VCaP (cell line): ENCODE data around the gene LCP2.

Experiments
- H3K27ac ChIP-seq: fragments of 450-650 bp; 2 replicates; pipeline ENCODE4 v1.5.1; 2017
- TF ChIP-seq, protein P1 (sequence below): fragments of 450-650 bp; conservative IDR thresholded peaks from 2 replicates; pipeline ENCODE4 v1.5.1; 2017; ENCODE audit warnings: mild to moderate bottlenecking, moderate library complexity

Gene LCP2

GRCh38 chr5:170265522-170265921 lies 32.1 kb downstream of the LCP2 start:
- no peak overlapping the region for H3K27ac ChIP-seq
- TF ChIP-seq, protein P1, sequence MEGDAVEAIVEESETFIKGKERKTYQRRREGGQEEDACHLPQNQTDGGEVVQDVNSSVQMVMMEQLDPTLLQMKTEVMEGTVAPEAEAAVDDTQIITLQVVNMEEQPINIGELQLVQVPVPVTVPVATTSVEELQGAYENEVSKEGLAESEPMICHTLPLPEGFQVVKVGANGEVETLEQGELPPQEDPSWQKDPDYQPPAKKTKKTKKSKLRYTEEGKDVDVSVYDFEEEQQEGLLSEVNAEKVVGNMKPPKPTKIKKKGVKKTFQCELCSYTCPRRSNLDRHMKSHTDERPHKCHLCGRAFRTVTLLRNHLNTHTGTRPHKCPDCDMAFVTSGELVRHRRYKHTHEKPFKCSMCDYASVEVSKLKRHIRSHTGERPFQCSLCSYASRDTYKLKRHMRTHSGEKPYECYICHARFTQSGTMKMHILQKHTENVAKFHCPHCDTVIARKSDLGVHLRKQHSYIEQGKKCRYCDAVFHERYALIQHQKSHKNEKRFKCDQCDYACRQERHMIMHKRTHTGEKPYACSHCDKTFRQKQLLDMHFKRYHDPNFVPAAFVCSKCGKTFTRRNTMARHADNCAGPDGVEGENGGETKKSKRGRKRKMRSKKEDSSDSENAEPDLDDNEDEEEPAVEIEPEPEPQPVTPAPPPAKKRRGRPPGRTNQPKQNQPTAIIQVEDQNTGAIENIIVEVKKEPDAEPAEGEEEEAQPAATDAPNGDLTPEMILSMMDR: no peak

GRCh38 chr5:170263906-170264305 lies 33.7 kb downstream of the LCP2 start:
- no peak overlapping the region for H3K27ac ChIP-seq

DNA sequence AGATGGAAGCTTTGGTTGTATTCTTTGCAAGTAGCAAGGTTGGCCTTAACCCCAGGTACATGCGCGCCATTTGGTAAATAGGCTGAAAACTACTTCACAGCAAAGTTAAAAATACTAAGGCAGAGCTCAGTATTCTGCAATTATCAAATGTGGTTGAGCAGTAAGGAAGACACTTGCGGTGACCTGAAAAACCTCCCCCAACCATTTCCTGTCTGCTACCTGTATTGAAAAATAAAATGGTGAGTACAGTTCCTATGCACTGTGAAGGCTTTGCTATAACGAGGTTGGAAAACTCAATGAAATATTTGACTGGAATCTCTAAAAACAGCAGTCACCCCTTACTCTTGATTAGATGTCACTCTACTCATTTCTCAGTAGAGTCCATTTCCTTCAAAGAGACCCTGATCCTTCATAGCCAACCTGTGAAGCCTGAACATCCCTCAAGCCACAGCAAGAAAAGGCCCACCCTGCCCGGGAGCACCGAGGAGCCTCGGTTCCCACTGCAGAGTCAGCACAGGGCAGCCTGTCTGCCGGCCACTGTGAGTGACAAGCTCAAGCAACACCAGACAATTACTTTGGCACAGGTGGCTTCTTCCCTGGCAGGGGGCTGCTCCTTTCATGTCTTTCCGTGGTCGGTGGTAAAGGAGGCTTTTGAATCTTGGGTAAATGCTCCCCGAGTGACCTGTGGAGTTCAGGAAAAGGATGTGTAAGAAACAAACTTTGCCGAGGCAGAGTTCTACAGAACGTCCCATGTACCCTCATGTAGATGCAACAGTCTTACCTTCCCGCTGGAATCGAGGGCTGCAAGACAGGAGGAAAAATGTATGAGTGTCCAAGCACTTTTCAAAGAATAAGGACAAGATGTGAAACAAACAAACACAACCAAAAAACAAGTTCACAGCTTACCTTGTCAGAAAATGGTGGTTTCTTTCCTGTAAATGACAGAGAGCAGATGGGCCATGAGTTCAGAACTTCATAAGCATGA lies 35.2 kb downstream of the LCP2 start:
- TF ChIP-seq, protein P1: no peak
- H3K27ac ChIP-seq: no peak overlapping the region

More at GRCh38 chr5:170263906-170264305, 33.7 kb downstream of the LCP2 start:
- TF ChIP-seq, protein P1: no peak

DNA sequence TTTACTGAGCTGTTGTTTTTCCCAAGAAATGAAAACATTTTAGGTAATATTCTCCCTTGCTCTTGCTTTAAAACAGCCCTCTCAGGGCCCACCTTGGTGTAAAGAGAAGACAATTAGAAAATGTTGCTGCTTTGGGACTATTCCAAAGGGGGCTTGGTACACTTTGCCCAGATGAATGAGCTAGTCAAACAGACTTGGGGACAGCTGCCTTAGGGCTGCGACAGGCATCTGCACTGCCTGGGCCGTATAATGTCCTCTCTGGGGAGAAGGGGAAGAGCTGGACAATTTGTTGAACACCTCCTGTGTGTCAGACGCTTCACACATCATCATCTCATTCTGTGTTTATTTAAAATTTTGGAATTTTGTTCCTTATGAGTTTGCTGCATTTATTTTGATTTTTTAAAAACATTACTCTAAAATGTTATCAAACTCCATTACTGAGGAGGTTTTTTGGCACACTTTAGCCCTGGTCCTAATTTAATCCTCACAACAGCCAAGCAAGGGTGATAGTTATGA lies 36.0 kb downstream of the LCP2 start:
- TF ChIP-seq, protein P1: no peak
- no peak overlapping the region for H3K27ac ChIP-seq

DNA sequence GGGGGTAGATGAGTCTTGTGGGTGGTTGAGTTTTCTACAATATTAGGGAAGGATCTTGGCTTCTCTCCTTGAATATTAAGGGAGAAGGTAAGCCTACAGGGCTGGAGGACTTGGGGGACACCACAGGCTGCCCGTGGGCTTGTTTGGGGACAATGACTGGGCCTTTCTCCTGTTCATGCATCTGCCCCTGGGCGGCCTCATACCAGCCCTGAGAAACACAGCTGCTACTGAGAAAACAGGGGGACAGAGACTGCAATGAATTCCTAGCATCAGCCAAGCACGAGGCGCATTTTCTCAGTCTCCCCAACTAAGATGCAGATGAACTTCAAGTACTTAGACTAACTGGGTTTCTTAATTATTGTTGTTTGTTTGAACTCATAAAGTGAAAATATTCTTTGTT lies 40.2 kb downstream of the LCP2 start:
- TF ChIP-seq, protein P1: no peak
- no peak overlapping the region for H3K27ac ChIP-seq

GRCh38 chr5:170256571-170256970 lies 41.0 kb downstream of the LCP2 start:
- no peak overlapping the region for H3K27ac ChIP-seq
- TF ChIP-seq, protein P1: no peak

GRCh38 chr5:170254056-170254455 lies 43.5 kb downstream of the LCP2 start:
- H3K27ac ChIP-seq: no peak overlapping the region
- TF ChIP-seq, protein P1: no peak
